HCT116 (cell line): ENCODE results near the gene NRAP. TPM values are rescaled to one million over a fixed set of nuclear protein-coding genes. Genes with fewer than 3 reads are reported as not detected.

Experiments
- ATAC-seq: fragments of 200-7000 bp; cut with Tn5 transposase; 2 replicates; pipeline ENCODE4 v1.9.1; 2020; ENCODE audit warnings: mild to moderate bottlenecking, moderate library complexity
- BruUV-seq: library from RNA; stranded (reverse); fragments of 400-500 nt; replicated peaks from 2 replicates; lab custom pipeline; 2021; lab: Mats Ljungman, UMichigan
- CTCF ChIA-PET: fragments of 300-600 bp; sonication (Branson Sonifier 250); formaldehyde crosslinking; loops from one replicate; lab custom pipeline; 2021; ENCODE audit warnings: antibody characterized with exemption; lab: Charles Lee
- POLR2A ChIA-PET: fragments of 300-600, 350-600 bp; sonication (Branson Sonifier 250); formaldehyde crosslinking; loops from one replicate; lab custom pipeline; 2021; ENCODE audit warnings: antibody characterized with exemption; lab: Charles Lee
- RAD21 ChIA-PET, 2 experiments: fragments of 300-600 bp; sonication (Branson Sonifier 250); formaldehyde crosslinking; loops; one replicate each; lab custom pipeline; 2023; ENCODE audit warnings: low total read pairs in 2 of 2; ENCODE audit not compliant: uncharacterized antibody in 2 of 2, unreplicated experiment in 2 of 2, low non-redundant PET in 1 of 2; lab: Charles Lee
- DNase-seq: peaks from one replicate; pipeline ENCODE4 v3.0.0-alpha.2; 2010; ENCODE audit warnings: low read depth, low spot score
- H2AFZ ChIP-seq: fragments of 200-600 bp; shearing (Covaris generic), sonication (generic); 2 replicates; pipeline ENCODE4 v1.6.1; 2017; ENCODE audit warnings: low read depth, mixed run types, mixed read lengths, antibody characterized with exemption, low read length; ENCODE audit not compliant: poor library complexity, severe bottlenecking
- H3K27ac ChIP-seq: 2 replicates; pipeline ENCODE4 v1.5.1; 2012; ENCODE audit warnings: low read depth, low read length
- H3K27me3 ChIP-seq: fragments of 200-600 bp; sonication (generic); 2 replicates; pipeline ENCODE4 v1.6.1; 2016; ENCODE audit warnings: mixed run types, low read length, mixed read lengths; ENCODE audit not compliant: insufficient read depth
- H3K36me3 ChIP-seq, 2 experiments: fragments of 200-500 bp in 1 of 2; fragments of 200-600 bp in 1 of 2; sonication (Bioruptor generic) in 1 of 2; sonication (generic) in 1 of 2; 2 replicates each; pipeline versions ENCODE4 v1.5.1 to v1.6.1; 2014 to 2016; ENCODE audit warnings: low read length in 2 of 2, inconsistent platforms in 1 of 2, mixed read lengths in 1 of 2, mixed run types in 1 of 2; ENCODE audit not compliant: insufficient read depth in 2 of 2, control insufficient read depth in 1 of 2
- H3K4me1 ChIP-seq, 2 experiments: fragments of 200-600 bp in 1 of 2; sonication (generic) in 1 of 2; 2 replicates each; pipeline versions ENCODE4 v1.5.1 to v1.6.1; 2012 to 2017; ENCODE audit warnings: low read length in 2 of 2, inconsistent platforms in 1 of 2, mild to moderate bottlenecking in 1 of 2, mixed read lengths in 1 of 2, mixed run types in 1 of 2, moderate library complexity in 1 of 2; ENCODE audit not compliant: insufficient read depth in 2 of 2, control insufficient read depth in 1 of 2
- H3K4me2 ChIP-seq: fragments of 200-600 bp; sonication (generic); 2 replicates; pipeline ENCODE4 v1.6.1; 2017; ENCODE audit warnings: mixed run types, low read length, mixed read lengths
- H3K4me3 ChIP-seq, 2 experiments: fragments of 200-600 bp in 1 of 2; sonication (generic) in 1 of 2; replicated peaks in 1 of 2; 2 replicates each; pipeline ENCODE4 v1.5.1; 2011 to 2016; ENCODE audit warnings: low read length in 2 of 2, control low read depth in 1 of 2, low read depth in 1 of 2, mild to moderate bottlenecking in 1 of 2, mixed read lengths in 1 of 2, mixed run types in 1 of 2
- H3K79me2 ChIP-seq: fragments of 200-600 bp; sonication (generic); 2 replicates; pipeline ENCODE4 v1.6.1; 2017; ENCODE audit warnings: mild to moderate bottlenecking, mixed run types, low read length, moderate library complexity, mixed read lengths; ENCODE audit not compliant: insufficient read depth
- H3K9ac ChIP-seq: fragments of 200-600 bp; sonication (generic); 2 replicates; pipeline ENCODE4 v1.6.1; 2016; ENCODE audit warnings: low read length, mixed read lengths
- H3K9me2 ChIP-seq: fragments of 200-600 bp; sonication (generic), shearing (Covaris generic); 2 replicates; pipeline ENCODE4 v1.6.1; 2017; ENCODE audit warnings: mixed run types, mild to moderate bottlenecking, moderate library complexity; ENCODE audit not compliant: insufficient read depth
- H3K9me3 ChIP-seq, 2 experiments: fragments of 200-500 bp in 1 of 2; fragments of 200-600 bp in 1 of 2; sonication (Bioruptor generic) in 1 of 2; sonication (generic) in 1 of 2; 2 replicates each; pipeline ENCODE4 v1.6.1; 2014 to 2017; ENCODE audit warnings: low read length in 2 of 2, mixed read lengths in 2 of 2, inconsistent platforms in 1 of 2, low read depth in 1 of 2, mild to moderate bottlenecking in 1 of 2, mixed run types in 1 of 2, moderate library complexity in 1 of 2; ENCODE audit not compliant: control insufficient read depth in 1 of 2, insufficient read depth in 1 of 2
- H4K20me1 ChIP-seq: fragments of 200-600 bp; sonication (generic), shearing (Covaris generic); 2 replicates; pipeline ENCODE4 v1.6.1; 2017; ENCODE audit warnings: mixed run types, mild to moderate bottlenecking, moderate library complexity; ENCODE audit not compliant: insufficient read depth
- CEBPB ChIP-seq: IDR thresholded peaks from 2 replicates; pipeline ENCODE4 v1.6.1; 2012; ENCODE audit warnings: low read depth
- ELF1 ChIP-seq: IDR thresholded peaks from 2 replicates; pipeline ENCODE4 v1.6.1; 2012; ENCODE audit warnings: low read depth, borderline replicate concordance
- EZH2 ChIP-seq: fragments of 200-600 bp; sonication (generic); IDR thresholded peaks from 2 replicates; pipeline ENCODE4 v1.6.1; 2017; ENCODE audit warnings: antibody characterized with exemption, mixed run types
- EZH2phosphoT487 ChIP-seq: fragments of 200-600 bp; IDR thresholded peaks from 2 replicates; pipeline ENCODE4 v1.6.1; 2018; ENCODE audit warnings: antibody characterized with exemption, borderline replicate concordance
- JUND ChIP-seq: IDR thresholded peaks from 2 replicates; pipeline ENCODE4 v1.6.1; 2012
- MAX ChIP-seq: IDR thresholded peaks from 2 replicates; pipeline ENCODE4 v1.6.1; 2012
- POLR2A ChIP-seq: IDR thresholded peaks from 2 replicates; pipeline ENCODE4 v1.7.0; 2011; ENCODE audit warnings: borderline replicate concordance; ENCODE audit not compliant: insufficient read depth, insufficient read length; ENCODE audit errors: extremely low read depth
- POLR2AphosphoS5 ChIP-seq: IDR thresholded peaks from 2 replicates; pipeline ENCODE4 v1.6.1; 2011; ENCODE audit warnings: mild to moderate bottlenecking, low read depth, low read length, moderate library complexity
- RAD21 ChIP-seq: IDR thresholded peaks from 2 replicates; pipeline ENCODE4 v1.6.1; 2012; ENCODE audit warnings: low read depth, mild to moderate bottlenecking
- REST ChIP-seq: IDR thresholded peaks from 2 replicates; pipeline ENCODE4 v1.6.1; 2012; ENCODE audit warnings: low read depth
- SIN3A ChIP-seq: IDR thresholded peaks from 2 replicates; pipeline ENCODE4 v1.6.1; 2012; ENCODE audit warnings: low read depth
- SP1 ChIP-seq: IDR thresholded peaks from 2 replicates; pipeline ENCODE4 v1.6.1; 2012; ENCODE audit warnings: low read depth
- SRF ChIP-seq: IDR thresholded peaks from 2 replicates; pipeline ENCODE4 v1.6.1; 2012; ENCODE audit warnings: low read depth
- TCF7L2 ChIP-seq: IDR thresholded peaks from 2 replicates; pipeline ENCODE4 v1.7.0; 2011; ENCODE audit warnings: borderline replicate concordance, inconsistent platforms; ENCODE audit not compliant: insufficient read depth, insufficient read length; ENCODE audit errors: extremely low read depth
- YY1 ChIP-seq: IDR thresholded peaks from 2 replicates; pipeline ENCODE4 v1.6.1; 2011; ENCODE audit warnings: low read length, low read depth, moderate library complexity, mild to moderate bottlenecking; ENCODE audit not compliant: insufficient replicate concordance; ENCODE audit errors: extremely low read depth
- ZBTB33 ChIP-seq: IDR thresholded peaks from 2 replicates; pipeline ENCODE4 v1.6.1; 2011; ENCODE audit warnings: mild to moderate bottlenecking, low read length, moderate library complexity; ENCODE audit not compliant: insufficient replicate concordance; ENCODE audit errors: extremely low read depth
- ZFX ChIP-seq: fragments of 450-650 bp; IDR thresholded peaks from 2 replicates; pipeline ENCODE4 v1.6.1; 2017
- ZNF274 ChIP-seq: fragments of 200-500 bp; sonication (Bioruptor generic); IDR thresholded peaks from 2 replicates; pipeline ENCODE4 v1.6.1; 2014; ENCODE audit warnings: mild to moderate bottlenecking, low read depth, low read length, inconsistent platforms
- intact Hi-C: fragments of 100-400 bp; cut with micrococcal nuclease; formaldehyde crosslinking; loops from 2 replicates; pipeline ENCODE4 v1.10.0; 2022
- total RNA-seq: library from RNA; stranded (reverse); gene quantifications from one replicate; pipeline ENCODE4 v1.2.1, GENCODE V29; 2021; ENCODE audit not compliant: unreplicated experiment
- TF ChIP-seq, protein P1 (sequence below), 3 experiments: fragments of 200-600 bp in 1 of 3; sonication (generic) in 1 of 3; IDR thresholded peaks in 2 of 3; conservative IDR thresholded peaks in 1 of 3; 2 replicates each; pipeline ENCODE4 v1.5.1; 2012 to 2017; ENCODE audit warnings: low read depth in 2 of 3, low read length in 2 of 3, antibody characterized with exemption in 1 of 3, borderline replicate concordance in 1 of 3, control low read depth in 1 of 3, mild to moderate bottlenecking in 1 of 3, mixed read lengths in 1 of 3, mixed run types in 1 of 3, moderate library complexity in 1 of 3; ENCODE audit not compliant: insufficient read depth in 1 of 3

Gene NRAP
- total RNA-seq, 1 experiment from 2014 or later: not detected

DNA sequence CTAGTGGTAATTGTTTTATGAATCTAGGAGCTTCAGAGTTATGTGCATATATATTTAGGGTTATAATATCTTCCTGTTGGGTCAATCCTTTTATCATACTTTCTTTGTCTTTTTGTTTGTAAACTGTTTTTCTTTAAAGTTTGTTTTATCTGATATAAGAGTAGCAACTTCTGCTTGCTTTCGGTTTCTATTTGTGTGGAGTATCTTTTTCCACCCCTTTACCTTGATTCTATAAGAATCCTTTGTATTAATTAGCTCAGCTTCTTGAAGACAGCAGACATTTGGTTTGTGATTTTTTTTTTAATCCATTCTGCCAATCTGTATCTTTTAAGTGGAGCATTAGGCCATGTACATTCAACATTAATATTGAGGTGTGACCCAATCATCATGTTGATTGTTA, 25.2 kb upstream of the NRAP start (continued):
- no peak for TF ChIP-seq EZH2

DNA sequence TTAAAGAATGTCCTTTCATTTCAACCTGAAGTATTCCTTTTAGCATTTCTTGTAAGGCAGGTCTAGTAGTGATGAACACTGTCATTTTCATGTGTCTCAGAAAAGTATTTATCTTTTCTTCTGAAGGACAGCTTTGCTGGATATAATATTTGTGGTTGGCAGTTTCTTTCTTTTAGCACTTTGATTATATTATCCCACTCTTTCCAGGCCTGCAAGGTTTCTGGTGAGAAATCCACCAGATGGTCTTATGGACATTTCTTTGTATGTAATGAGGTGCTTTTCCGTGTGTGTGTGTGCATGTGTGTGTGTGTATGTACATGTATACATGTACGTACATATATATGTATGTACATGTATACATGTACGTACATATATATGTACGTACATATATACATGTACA, 23.2 kb upstream of the NRAP start:
- ChIA-PET CTCF (interaction anchor here (0.9 kb wide), 1 partner anchor 16 kb away, joined by 3 read pairs; no protein-coding TSS in a partner anchor), RAD21 (no interaction called here), POLR2A (no interaction called here)
- H3K36me3 ChIP-seq: peaks cover 0 to 11% of the 10 kb centered on the region in 2 experiments; a peak in 2 of 4 replicates
- H4K20me1 ChIP-seq: no peaks in the 10 kb centered on the region
- intact Hi-C loops: no loop called here
- H3K4me2 ChIP-seq: no peak overlapping the region
- H3K4me1 ChIP-seq: no peaks in the 10 kb centered on the region
- H3K27me3 ChIP-seq: no peaks in the 10 kb centered on the region
- H3K9ac ChIP-seq: no peak overlapping the region
- BruUV-seq: no TSS peak
- H3K4me3 ChIP-seq: no peak overlapping the region
- ATAC-seq: no peak
- H2AFZ ChIP-seq: no peak overlapping the region
- TF ChIP-seq ZFX (no peak), ZNF274 (no peak), ELF1 (no peak), EZH2phosphoT487 (no peak), REST (no peak), RAD21 (no peak), MAX (no peak), TCF7L2 (no peak), JUND (no peak), ZBTB33 (no peak), SRF (no peak), CEBPB (no peak), POLR2A (no peak), YY1 (no peak), POLR2AphosphoS5 (no peak), SP1 (no peak), SIN3A (no peak), EZH2 (no peak)
- TF ChIP-seq, protein P1, sequence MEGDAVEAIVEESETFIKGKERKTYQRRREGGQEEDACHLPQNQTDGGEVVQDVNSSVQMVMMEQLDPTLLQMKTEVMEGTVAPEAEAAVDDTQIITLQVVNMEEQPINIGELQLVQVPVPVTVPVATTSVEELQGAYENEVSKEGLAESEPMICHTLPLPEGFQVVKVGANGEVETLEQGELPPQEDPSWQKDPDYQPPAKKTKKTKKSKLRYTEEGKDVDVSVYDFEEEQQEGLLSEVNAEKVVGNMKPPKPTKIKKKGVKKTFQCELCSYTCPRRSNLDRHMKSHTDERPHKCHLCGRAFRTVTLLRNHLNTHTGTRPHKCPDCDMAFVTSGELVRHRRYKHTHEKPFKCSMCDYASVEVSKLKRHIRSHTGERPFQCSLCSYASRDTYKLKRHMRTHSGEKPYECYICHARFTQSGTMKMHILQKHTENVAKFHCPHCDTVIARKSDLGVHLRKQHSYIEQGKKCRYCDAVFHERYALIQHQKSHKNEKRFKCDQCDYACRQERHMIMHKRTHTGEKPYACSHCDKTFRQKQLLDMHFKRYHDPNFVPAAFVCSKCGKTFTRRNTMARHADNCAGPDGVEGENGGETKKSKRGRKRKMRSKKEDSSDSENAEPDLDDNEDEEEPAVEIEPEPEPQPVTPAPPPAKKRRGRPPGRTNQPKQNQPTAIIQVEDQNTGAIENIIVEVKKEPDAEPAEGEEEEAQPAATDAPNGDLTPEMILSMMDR (IDR thresholded peaks at IDR 0.05 in 2 of 3, conservative IDR thresholded peaks at IDR 0.05 in 1 of 3; ENCODE audit: borderline replicate concordance in 1 of 3, insufficient read depth in 1 of 3, low read depth in 2 of 3, low read length in 2 of 3): no peak
- H3K9me2 ChIP-seq: no peaks in the 10 kb centered on the region
- no peak for DNase-seq
- H3K79me2 ChIP-seq: peaks cover 91% of the 10 kb centered on the region
- peaks cover 0 to 18% of the 10 kb centered on the region in 2 experiments; a peak in 1 of 4 replicates for H3K9me3 ChIP-seq
- no peak overlapping the region for H3K27ac ChIP-seq
